PC-3 (cell line): Measurements from ENCODE around the gene FBXO24. TPM values are rescaled to one million over a fixed set of nuclear protein-coding genes. Genes with fewer than 3 reads are reported as not detected.
"Not testable (repeated sequence)": the region's sequence is repeated elsewhere in the genome, so short reads cannot be mapped to it uniquely, and the experiment has no call there.

Source experiments
- ATAC-seq: fragments of 200-7000 bp; cut with Tn5 transposase; 2 replicates; pipeline ENCODE4 v1.9.1; 2020; ENCODE audit warnings: mild to moderate bottlenecking, moderate library complexity
- BruUV-seq: library from RNA; stranded (reverse); fragments of 400-500 nt; replicated peaks from 2 replicates; lab custom pipeline; 2021; lab: Mats Ljungman, UMichigan
- CTCF ChIA-PET: fragments of 300-600 bp; sonication (Branson Sonifier 250); formaldehyde crosslinking; loops from one replicate; lab custom pipeline; 2022; ENCODE audit warnings: antibody characterized with exemption; lab: Charles Lee
- POLR2A ChIA-PET: fragments of 300-600 bp; sonication (Branson Sonifier 250); formaldehyde crosslinking; loops from one replicate; lab custom pipeline; 2022; ENCODE audit warnings: antibody characterized with exemption; ENCODE audit not compliant: unreplicated experiment; lab: Charles Lee
- DNase-seq: peaks from one replicate; pipeline ENCODE4 v3.0.0-alpha.2; 2015
- H2AFZ ChIP-seq: fragments of 300-600 bp; sonication (generic); 2 replicates; pipeline ENCODE4 v1.6.0; 2016; ENCODE audit warnings: antibody characterized with exemption, low read length
- H3F3A ChIP-seq: fragments of 300-600 bp; sonication (generic); one replicate; pipeline ENCODE4 v1.6.0; 2017; ENCODE audit warnings: antibody characterized with exemption, low read length, control low read depth, mild to moderate bottlenecking; ENCODE audit not compliant: unreplicated experiment
- H3K27ac ChIP-seq: fragments of 300-600 bp; sonication (generic); 2 replicates; pipeline ENCODE4 v1.5.1; 2016; ENCODE audit warnings: mild to moderate bottlenecking, low read length
- H3K27me3 ChIP-seq: fragments of 300-600 bp; sonication (generic); 2 replicates; pipeline ENCODE4 v1.6.1; 2016; ENCODE audit warnings: low read length, mixed read lengths
- H3K36me3 ChIP-seq: fragments of 300-600 bp; sonication (generic); 2 replicates; pipeline ENCODE4 v1.6.1; 2016; ENCODE audit warnings: low read depth, mixed run types, low read length, mixed read lengths
- H3K4me1 ChIP-seq: fragments of 300-600 bp; sonication (generic); 2 replicates; pipeline ENCODE4 v1.5.1; 2016; ENCODE audit warnings: low read length; ENCODE audit not compliant: insufficient read depth
- H3K4me2 ChIP-seq: fragments of 300-600 bp; sonication (generic); 2 replicates; pipeline ENCODE4 v1.6.0; 2016; ENCODE audit warnings: low read length
- H3K4me3 ChIP-seq: fragments of 300-600 bp; sonication (generic); 2 replicates; pipeline ENCODE4 v1.5.1; 2016; ENCODE audit warnings: mild to moderate bottlenecking, low read length, mixed read lengths
- H3K79me2 ChIP-seq: fragments of 300-600 bp; sonication (generic); 2 replicates; pipeline ENCODE4 v1.6.1; 2017; ENCODE audit warnings: low read length, mixed read lengths
- H3K9ac ChIP-seq: fragments of 300-600 bp; sonication (generic); 2 replicates; pipeline ENCODE4 v1.6.0; 2016; ENCODE audit warnings: mild to moderate bottlenecking, low read length
- H3K9me2 ChIP-seq: fragments of 300-600 bp; sonication (generic); replicated peaks from 2 replicates; pipeline ENCODE4 v1.6.1; 2016; ENCODE audit warnings: mixed run types, low read length, mixed read lengths
- H3K9me3 ChIP-seq: fragments of 300-600 bp; sonication (generic); 2 replicates; pipeline ENCODE4 v1.6.1; 2016; ENCODE audit warnings: low read length, mixed read lengths
- H4K20me1 ChIP-seq: fragments of 300-600 bp; sonication (generic); 2 replicates; pipeline ENCODE4 v1.6.1; 2016; ENCODE audit warnings: low read length, mixed read lengths
- CTCF ChIP-seq: fragments of 300-600 bp; sonication (generic); conservative IDR thresholded peaks from 2 replicates; pipeline ENCODE4 v1.5.1; 2017; ENCODE audit warnings: antibody characterized with exemption, low read depth, mild to moderate bottlenecking, low read length
- EZH2 ChIP-seq: fragments of 300-600 bp; sonication (generic); IDR thresholded peaks from one replicate; pipeline ENCODE4 v1.6.1; 2017; ENCODE audit warnings: antibody characterized with exemption, mild to moderate bottlenecking, low read length; ENCODE audit not compliant: unreplicated experiment
- EZH2phosphoT487 ChIP-seq: fragments of 300-600 bp; sonication (generic); IDR thresholded peaks from 2 replicates; pipeline ENCODE4 v1.6.1; 2018; ENCODE audit warnings: mild to moderate bottlenecking, antibody characterized with exemption, low read length, borderline replicate concordance
- intact Hi-C: fragments of 100-400 bp; cut with micrococcal nuclease; formaldehyde crosslinking; loops from 2 replicates; pipeline ENCODE4 v1.9.0; 2023
- total RNA-seq: library from RNA; depleted of rRNA; stranded (reverse); fragments of >200 nt; gene quantifications from 2 replicates; pipeline ENCODE4 v1.2.3, GENCODE V29; 2014

The FBXO24 gene
- total RNA-seq, 1 experiment from 2014 or later: 0.40 TPM

GRCh38 chr7:100563809-100564400 lies 22.2 kb upstream of the FBXO24 start:
- H2AFZ ChIP-seq: no peak overlapping the region
- DNase-seq (peak; percentile 68), ATAC-seq (peak; percentile 76)
- no peaks in the 10 kb centered on the region for H3K9me2 ChIP-seq
- no peak for TF ChIP-seq EZH2phosphoT487
- no peak for TF ChIP-seq EZH2
- TF ChIP-seq CTCF: peak; percentile 87
- H3K79me2 ChIP-seq: no peaks in the 10 kb centered on the region
- ChIA-PET POLR2A (interaction anchor here (0.6 kb wide), 1 partner anchor 277 kb away, joined by 3 read pairs; no protein-coding TSS in a partner anchor), CTCF (interaction anchor here (2.5 kb wide), 1 partner anchor 25 kb away, joined by 12 read pairs; no protein-coding TSS in a partner anchor)
- H3K4me2 ChIP-seq: no peak overlapping the region
- H3K27me3 ChIP-seq: no peaks in the 10 kb centered on the region
- no TSS peak for BruUV-seq
- no peaks in the 10 kb centered on the region for H3F3A ChIP-seq
- no peak overlapping the region for H3K27ac ChIP-seq
- H3K36me3 ChIP-seq: no peaks in the 10 kb centered on the region
- H4K20me1 ChIP-seq: no peaks in the 10 kb centered on the region
- no peaks in the 10 kb centered on the region for H3K4me1 ChIP-seq
- H3K4me3 ChIP-seq: no peak overlapping the region
- H3K9ac ChIP-seq: no peak overlapping the region
- H3K9me3 ChIP-seq: no peaks in the 10 kb centered on the region
- intact Hi-C loops: loop anchor here (1.0 kb wide), 1 partner anchor 24 kb away; no protein-coding TSS in a partner anchor

GRCh38 chr7:100564405-100564804 lies 21.7 kb upstream of the FBXO24 start:
- intact Hi-C loops: loop anchor here (1.0 kb wide), 1 partner anchor 24 kb away; no protein-coding TSS in a partner anchor
- ATAC-seq, H4K20me1 ChIP-seq, BruUV-seq, H3K4me3 ChIP-seq, H3K4me1 ChIP-seq, H3K9me2 ChIP-seq, H3K27ac ChIP-seq, POLR2A ChIA-PET, H2AFZ ChIP-seq, DNase-seq, H3K36me3 ChIP-seq, H3K79me2 ChIP-seq, H3F3A ChIP-seq, H3K27me3 ChIP-seq, H3K9ac ChIP-seq, H3K4me2 ChIP-seq, H3K9me3 ChIP-seq: not testable (repeated sequence)
- CTCF ChIA-PET: interaction anchor here (0.6 to 2.5 kb wide), 2 partner anchors 24 to 95 kb away, joined by 9 to 12 read pairs; no protein-coding TSS in a partner anchor

GRCh38 chr7:100565133-100565571 lies 21.0 kb upstream of the FBXO24 start:
- Histone ChIP-seq H3K4me1 (no peaks in the 10 kb centered on the region; the same call in 1 of the 2 replicates), H3K79me2 (no peaks in the 10 kb centered on the region), H3K4me3 (no peak overlapping the region), H3K27ac (no peak overlapping the region), H3F3A (no peaks in the 10 kb centered on the region), H3K27me3 (no peaks in the 10 kb centered on the region), H3K4me2 (no peak overlapping the region), H2AFZ (no peak overlapping the region), H4K20me1 (no peaks in the 10 kb centered on the region), H3K9ac (no peak overlapping the region), H3K36me3 (no peaks in the 10 kb centered on the region), H3K9me2 (no peaks in the 10 kb centered on the region), H3K9me3 (no peaks in the 10 kb centered on the region)
- DNase-seq: no peak
- POLR2A ChIA-PET: interaction anchor here (0.6 kb wide), 1 partner anchor 20 kb away, joined by 3 read pairs; no protein-coding TSS in a partner anchor
- TF ChIP-seq EZH2phosphoT487 (no peak), EZH2 (no peak), CTCF (no peak)
- no TSS peak for BruUV-seq
- intact Hi-C loops: no loop called here
- CTCF ChIA-PET: interaction anchor here (2.5 kb wide), 1 partner anchor 23 kb away, joined by 12 read pairs; no protein-coding TSS in a partner anchor
- ATAC-seq: no peak
